ENCODE results near the gene ZFP90.
"Not testable (repeated sequence)": the region's sequence is repeated elsewhere in the genome, so short reads cannot be mapped to it uniquely, and the experiment has no call there.

DNA sequence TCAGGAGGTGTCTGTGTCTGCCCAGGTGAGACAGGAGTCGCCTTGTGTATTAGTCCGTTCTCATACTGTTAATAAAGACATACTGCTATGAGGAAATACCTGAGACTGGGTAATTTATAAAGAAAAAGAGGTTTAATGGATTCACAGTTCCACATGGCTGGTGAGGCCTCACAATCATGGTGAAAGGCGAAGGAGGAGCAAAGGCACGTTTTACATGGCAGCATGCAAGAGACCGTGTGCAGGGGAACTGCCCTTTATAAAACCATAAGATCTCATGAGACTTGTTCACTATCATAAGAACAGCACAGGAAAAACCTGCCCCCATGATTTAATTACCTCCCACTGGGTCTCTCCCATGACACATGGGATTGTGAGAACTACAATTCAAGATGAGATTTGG, 44.8 kb upstream of the ZFP90 start:
- not testable (repeated sequence) for TF ChIP-seq CTCF (IDR thresholded peaks at IDR 0.05; ENCODE audit: low read depth, low read length); MYC (IDR thresholded peaks at IDR 0.05; ENCODE audit: low read depth, low read length); POLR2A (IDR thresholded peaks at IDR 0.05; ENCODE audit: extremely low read depth, insufficient read length)
